HEK293 (cell line): Measurements from ENCODE around the gene CDC42EP1.

ENCODE experiments used
- CTCF ChIA-PET: fragments of 350-600 bp; formaldehyde crosslinking; extraction: SDS; loops from one replicate; lab custom pipeline; 2021; ENCODE audit warnings: antibody characterized with exemption; lab: Yijun Ruan, JAX
- POLR2A ChIA-PET: fragments of 300-600 bp; formaldehyde crosslinking; extraction: SDS; loops from one replicate; lab custom pipeline; 2020; ENCODE audit warnings: antibody characterized with exemption, inconsistent platforms; lab: Yijun Ruan, JAX
- H3K27ac ChIP-seq: fragments of 200-500 bp; sonication (Bioruptor generic); 2 replicates; pipeline ENCODE4 v1.5.1; 2014; ENCODE audit warnings: low read depth, low read length, control low read depth, inconsistent platforms; ENCODE audit errors: extremely low read depth
- H3K36me3 ChIP-seq, 2 experiments: fragments of 200-500 bp in 1 of 2; sonication (Bioruptor generic) in 1 of 2; 1 replicate in 1 of 2; 2 replicates in 1 of 2; pipeline ENCODE4 v1.5.1; 2014 to 2017; ENCODE audit warnings: inconsistent platforms in 2 of 2, low read length in 2 of 2; ENCODE audit not compliant: control insufficient read depth in 2 of 2, insufficient read depth in 1 of 2
- H3K4me1 ChIP-seq: fragments of 200-500 bp; sonication (Bioruptor generic); 2 replicates; pipeline ENCODE4 v1.5.1; 2014; ENCODE audit warnings: mild to moderate bottlenecking, low read length, inconsistent platforms; ENCODE audit not compliant: control insufficient read depth, insufficient read depth
- H3K4me3 ChIP-seq: 2 replicates; pipeline ENCODE4 v1.5.1; 2011; ENCODE audit warnings: low read depth, mild to moderate bottlenecking, control low read depth, low read length, moderate library complexity
- H3K9me3 ChIP-seq: fragments of 200-500 bp; sonication (Bioruptor generic); 2 replicates; pipeline ENCODE4 v1.5.1; 2014; ENCODE audit warnings: low read depth, low read length, inconsistent platforms; ENCODE audit not compliant: control insufficient read depth, insufficient read depth
- GFI1B ChIP-seq: fragments of 450-650 bp; formaldehyde crosslinking; IDR thresholded peaks from 2 replicates; pipeline ENCODE4 v1.5.1; 2016; ENCODE audit warnings: missing biosample characterization, missing genetic modification characterization
- GLIS1 ChIP-seq: fragments of 450-650 bp; formaldehyde crosslinking; IDR thresholded peaks from 2 replicates; pipeline ENCODE4 v1.5.1; 2016; ENCODE audit warnings: missing biosample characterization, missing genetic modification characterization
- IKZF3 ChIP-seq: fragments of 450-650 bp; IDR thresholded peaks from 2 replicates; pipeline ENCODE4 v1.5.0; 2018; ENCODE audit warnings: missing biosample characterization, mild to moderate bottlenecking, missing genetic modification characterization, moderate library complexity
- INSM2 ChIP-seq: fragments of 450-650 bp; formaldehyde crosslinking; IDR thresholded peaks from 2 replicates; pipeline ENCODE4 v1.5.1; 2016; ENCODE audit warnings: missing biosample characterization, missing genetic modification characterization
- KLF7 ChIP-seq: fragments of 450-650 bp; formaldehyde crosslinking; IDR thresholded peaks from 2 replicates; pipeline ENCODE4 v1.5.1; 2016; ENCODE audit warnings: missing biosample characterization, missing genetic modification characterization, borderline replicate concordance
- KLF9 ChIP-seq: fragments of 450-650 bp; formaldehyde crosslinking; IDR thresholded peaks from 2 replicates; pipeline ENCODE4 v1.5.1; 2016; ENCODE audit warnings: missing biosample characterization, missing genetic modification characterization, low read depth
- PBX3 ChIP-seq: sonication (generic); formaldehyde crosslinking; IDR thresholded peaks from 2 replicates; pipeline ENCODE4 v1.8.1; 2022; ENCODE audit warnings: mild to moderate bottlenecking, moderate library complexity, missing genetic modification reagents
- PRDM1 ChIP-seq: fragments of 450-650 bp; formaldehyde crosslinking; IDR thresholded peaks from 2 replicates; pipeline ENCODE4; 2016; ENCODE audit warnings: missing biosample characterization, missing genetic modification characterization
- SCRT2 ChIP-seq: fragments of 450-650 bp; formaldehyde crosslinking; IDR thresholded peaks from 2 replicates; pipeline ENCODE4 v1.5.1; 2016; ENCODE audit warnings: missing biosample characterization, missing genetic modification characterization
- TSHZ1 ChIP-seq: fragments of 450-650 bp; formaldehyde crosslinking; IDR thresholded peaks from 2 replicates; pipeline ENCODE4 v1.5.1; 2016; ENCODE audit warnings: missing biosample characterization, missing genetic modification characterization, borderline replicate concordance
- YY2 ChIP-seq: fragments of 450-650 bp; formaldehyde crosslinking; IDR thresholded peaks from 2 replicates; pipeline ENCODE4 v1.5.1; 2016; ENCODE audit warnings: missing biosample characterization, missing genetic modification characterization
- ZBTB8A ChIP-seq: fragments of 450-650 bp; formaldehyde crosslinking; IDR thresholded peaks from 2 replicates; pipeline ENCODE4 v1.5.1; 2016; ENCODE audit warnings: missing biosample characterization, missing genetic modification characterization
- ZIC2 ChIP-seq: fragments of 450-650 bp; formaldehyde crosslinking; IDR thresholded peaks from 2 replicates; pipeline ENCODE4 v1.5.1; 2016; ENCODE audit warnings: missing biosample characterization, missing genetic modification characterization
- ZNF239 ChIP-seq: fragments of 450-650 bp; formaldehyde crosslinking; IDR thresholded peaks from 2 replicates; pipeline ENCODE4 v1.5.1; 2016; ENCODE audit warnings: missing biosample characterization, missing genetic modification characterization
- ZNF391 ChIP-seq: fragments of 450-650 bp; formaldehyde crosslinking; IDR thresholded peaks from 2 replicates; pipeline ENCODE4 v1.5.1; 2016; ENCODE audit warnings: low read depth, missing biosample characterization, missing genetic modification characterization, borderline replicate concordance
- ZNF529 ChIP-seq: fragments of 450-650 bp; formaldehyde crosslinking; IDR thresholded peaks from 2 replicates; pipeline ENCODE4 v1.5.1; 2017; ENCODE audit warnings: missing genetic modification characterization, missing biosample characterization; ENCODE audit not compliant: insufficient replicate concordance
- ZNF580 ChIP-seq: fragments of 450-650 bp; formaldehyde crosslinking; IDR thresholded peaks from 2 replicates; pipeline ENCODE4 v1.5.1; 2016; ENCODE audit warnings: missing biosample characterization, missing genetic modification characterization
- ZNF701 ChIP-seq: fragments of 450-650 bp; formaldehyde crosslinking; IDR thresholded peaks from 2 replicates; pipeline ENCODE4 v1.5.1; 2016; ENCODE audit warnings: missing biosample characterization, missing genetic modification characterization
- ZNF704 ChIP-seq: fragments of 450-650 bp; formaldehyde crosslinking; IDR thresholded peaks from 2 replicates; pipeline ENCODE4 v1.5.1; 2016; ENCODE audit warnings: missing biosample characterization, missing genetic modification characterization

Gene CDC42EP1

GRCh38 chr22:37563153-37564081, 3.1 kb downstream of the CDC42EP1 start (continued):
- no peak for TF ChIP-seq PBX3 (CRISPR knock-in tag)
- peak; percentile 96 for TF ChIP-seq SCRT2 (tag by site-specific recombination)
- TF ChIP-seq TSHZ1 (tag by site-specific recombination): 0 out of 2 replicates have a peak, but pooled peaks have one; percentile 11
- peak; percentile 84 for TF ChIP-seq IKZF3 (tag by site-specific recombination)
- TF ChIP-seq ZNF704 (tag by site-specific recombination): no peak
- no peak for TF ChIP-seq ZNF580 (tag by site-specific recombination)
- TF ChIP-seq ZBTB8A (tag by site-specific recombination): peak; percentile 6; the same call in 1 of the 2 replicates
- no peak for TF ChIP-seq ZNF701 (tag by site-specific recombination)
- TF ChIP-seq KLF9: no peak

GRCh38 chr22:37564111-37564711, 3.9 kb downstream of the CDC42EP1 start:
- Histone ChIP-seq H3K4me1 (peaks cover 15% of the 10 kb centered on the region), H3K4me3 (no peak overlapping the region)
- POLR2A ChIA-PET: interaction anchor here (1.0 to 3.2 kb wide), 7 partner anchors 8 to 44 kb away, joined by 3 to 21 read pairs (median 5); partner anchors contain the start of gene GGA1

More at GRCh38 chr22:37564111-37564711, 3.9 kb downstream of the CDC42EP1 start:
- H3K27ac ChIP-seq: no peak overlapping the region
- H3K9me3 ChIP-seq: no peaks in the 10 kb centered on the region
- CTCF ChIA-PET: interaction anchor here (0.5 to 10.7 kb wide), 12 partner anchors 9 to 401 kb away, joined by 3 to 608 read pairs (median 6); no protein-coding TSS in a partner anchor
- TF ChIP-seq ZNF391 (tag by site-specific recombination): no peak
- peak; percentile 69 for TF ChIP-seq ZIC2
- no peak for TF ChIP-seq KLF7
- peak; percentile 18; the same call in 1 of the 2 replicates for TF ChIP-seq GLIS1 (tag by site-specific recombination)
- no peak for TF ChIP-seq PRDM1
- TF ChIP-seq YY2 (tag by site-specific recombination): no peak
- no peak for TF ChIP-seq INSM2 (tag by site-specific recombination)
- TF ChIP-seq GFI1B: no peak
- TF ChIP-seq ZNF239 (tag by site-specific recombination): peak; percentile 90
- TF ChIP-seq ZNF529: no peak
- H3K36me3 ChIP-seq: peaks cover 0 to 43% of the 10 kb centered on the region in 2 experiments; a peak in 2 of 3 replicates
